Transverse colon (tissue), 4 donors: ENCODE measurements around the gene ANO7.

ENCODE experiments used
- EP300 ChIP-seq: sonication (generic); formaldehyde crosslinking; IDR thresholded peaks from one replicate; pipeline ENCODE4 v1.6.1; 2017; ENCODE audit warnings: antibody characterized with exemption, low read depth
- POLR2A ChIP-seq: fragments of 450-650 bp; IDR thresholded peaks from one replicate; pipeline ENCODE4 v1.6.1; 2016; ENCODE audit warnings: antibody characterized with exemption, mild to moderate bottlenecking, moderate library complexity
- POLR2AphosphoS5 ChIP-seq, 3 donors: sonication (generic); formaldehyde crosslinking; IDR thresholded peaks; one replicate each; pipeline ENCODE4 v1.6.1; 2016; ENCODE audit warnings: antibody characterized with exemption in 3 of 3
- TF ChIP-seq, protein P1 (sequence below), 5 experiments: fragments of 200-600 bp in 3 of 5; fragments of 450-650 bp in 2 of 5; sonication (generic) in 3 of 5; IDR thresholded peaks; 1 replicate in 2 of 5; 2 replicates in 3 of 5; pipeline ENCODE4 v1.5.1; 2016 to 2017; ENCODE audit warnings: antibody characterized with exemption in 5 of 5, inconsistent platforms in 3 of 5, mild to moderate bottlenecking in 2 of 5, moderate library complexity in 1 of 5

DNA sequence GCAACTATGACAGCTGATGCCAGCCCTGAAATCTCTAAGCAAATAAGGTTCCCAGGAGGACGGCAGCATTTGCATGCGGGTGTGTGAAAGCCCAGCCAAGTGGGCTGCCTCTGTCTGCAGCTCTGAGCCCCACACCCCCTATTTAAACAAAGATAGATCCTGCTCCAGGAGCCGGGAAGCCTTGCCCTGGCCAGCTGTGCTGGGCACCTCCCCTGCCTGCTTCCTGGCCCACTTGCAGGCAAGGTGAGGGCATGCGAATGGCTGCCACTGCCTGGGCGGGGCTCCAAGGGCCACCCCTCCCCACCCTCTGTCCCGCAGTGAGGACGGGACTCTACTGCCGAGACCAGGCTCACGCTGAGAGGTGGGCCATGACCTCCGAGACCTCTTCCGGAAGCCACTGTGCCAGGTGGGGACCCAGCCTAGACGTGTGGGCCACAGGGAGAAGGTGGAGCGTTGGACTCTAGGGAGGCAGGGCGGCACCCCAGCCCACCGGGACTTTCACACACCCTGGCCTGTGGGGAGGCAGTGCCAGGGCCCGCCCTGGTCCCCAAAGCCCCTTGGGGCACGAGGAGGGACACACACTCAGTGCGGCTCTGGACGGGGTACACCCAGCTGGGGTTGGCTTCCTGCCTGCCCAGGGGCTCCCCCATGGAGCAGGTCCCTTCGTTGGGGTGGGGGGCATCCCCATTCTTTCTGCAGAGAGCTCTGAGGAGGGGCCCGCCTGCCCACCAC lies at the start of gene ANO7:
- TF ChIP-seq, protein P1, sequence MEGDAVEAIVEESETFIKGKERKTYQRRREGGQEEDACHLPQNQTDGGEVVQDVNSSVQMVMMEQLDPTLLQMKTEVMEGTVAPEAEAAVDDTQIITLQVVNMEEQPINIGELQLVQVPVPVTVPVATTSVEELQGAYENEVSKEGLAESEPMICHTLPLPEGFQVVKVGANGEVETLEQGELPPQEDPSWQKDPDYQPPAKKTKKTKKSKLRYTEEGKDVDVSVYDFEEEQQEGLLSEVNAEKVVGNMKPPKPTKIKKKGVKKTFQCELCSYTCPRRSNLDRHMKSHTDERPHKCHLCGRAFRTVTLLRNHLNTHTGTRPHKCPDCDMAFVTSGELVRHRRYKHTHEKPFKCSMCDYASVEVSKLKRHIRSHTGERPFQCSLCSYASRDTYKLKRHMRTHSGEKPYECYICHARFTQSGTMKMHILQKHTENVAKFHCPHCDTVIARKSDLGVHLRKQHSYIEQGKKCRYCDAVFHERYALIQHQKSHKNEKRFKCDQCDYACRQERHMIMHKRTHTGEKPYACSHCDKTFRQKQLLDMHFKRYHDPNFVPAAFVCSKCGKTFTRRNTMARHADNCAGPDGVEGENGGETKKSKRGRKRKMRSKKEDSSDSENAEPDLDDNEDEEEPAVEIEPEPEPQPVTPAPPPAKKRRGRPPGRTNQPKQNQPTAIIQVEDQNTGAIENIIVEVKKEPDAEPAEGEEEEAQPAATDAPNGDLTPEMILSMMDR (IDR thresholded peaks at IDR 0.05), result no peak
- TF ChIP-seq POLR2AphosphoS5 (IDR thresholded peaks at IDR 0.05) (peak; percentile 17 to 43 (median 27)), EP300 (no peak), POLR2A (peak; percentile 55)
